Measurements from ENCODE around the gene IL36A.

The IL36A gene

GRCh38 chr2:113053666-113054065 is 48.4 kb downstream of the IL36A start:
- no peak for DNase-seq

GRCh38 chr2:113054066-113054465 is 48.8 kb downstream of the IL36A start:
- DNase-seq: no peak

DNA sequence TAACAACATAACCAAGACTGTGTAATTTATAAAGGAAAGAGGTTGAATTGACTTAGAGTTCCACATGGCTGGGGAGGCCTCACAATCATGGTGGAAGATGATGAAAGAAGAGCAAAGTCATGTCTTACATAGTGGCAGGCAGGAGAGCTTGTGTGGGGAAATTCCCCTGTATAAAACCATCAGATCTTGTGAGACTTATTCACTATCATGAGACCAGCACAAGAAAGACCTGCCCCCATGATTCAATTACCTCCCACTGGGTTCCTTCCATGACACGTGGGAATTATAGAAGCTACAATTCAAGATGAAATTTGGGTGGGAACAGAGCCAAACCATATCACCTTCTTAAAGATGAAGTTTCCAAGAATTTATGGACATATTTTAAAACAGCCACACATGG is 51.3 kb downstream of the IL36A start:
- DNase-seq: no peak

DNA sequence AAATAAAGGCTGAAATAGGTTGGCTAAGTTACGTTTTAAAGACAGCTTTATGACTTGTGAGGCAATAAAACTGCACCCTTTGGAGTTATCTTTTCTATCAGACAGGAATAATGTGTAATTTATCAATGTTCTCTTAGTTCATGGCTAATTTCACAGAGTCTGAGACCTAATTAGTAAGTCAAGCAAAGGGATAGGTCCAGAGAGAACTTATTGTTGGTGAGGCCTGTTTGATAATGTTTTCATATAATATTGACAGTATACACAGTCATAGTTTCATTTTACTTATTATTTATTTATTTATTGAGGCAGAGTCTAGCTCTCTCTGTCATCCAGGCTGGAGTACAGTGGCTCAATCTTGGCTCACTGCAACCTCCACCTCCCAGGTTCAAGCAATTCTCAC is 51.9 kb downstream of the IL36A start:
- DNase-seq: no peak

Measured in CD4-positive, alpha-beta T cell treated with Interferon gamma for 1 hour (primary cell).